ENCODE results near the gene C5orf46.
A peak's percentile ranks its signal among the peaks of the same experiment; 100 is the strongest.
"Not testable (repeated sequence)": the region's sequence is repeated elsewhere in the genome, so short reads cannot be mapped to it uniquely, and the experiment has no call there.

Gene C5orf46

DNA sequence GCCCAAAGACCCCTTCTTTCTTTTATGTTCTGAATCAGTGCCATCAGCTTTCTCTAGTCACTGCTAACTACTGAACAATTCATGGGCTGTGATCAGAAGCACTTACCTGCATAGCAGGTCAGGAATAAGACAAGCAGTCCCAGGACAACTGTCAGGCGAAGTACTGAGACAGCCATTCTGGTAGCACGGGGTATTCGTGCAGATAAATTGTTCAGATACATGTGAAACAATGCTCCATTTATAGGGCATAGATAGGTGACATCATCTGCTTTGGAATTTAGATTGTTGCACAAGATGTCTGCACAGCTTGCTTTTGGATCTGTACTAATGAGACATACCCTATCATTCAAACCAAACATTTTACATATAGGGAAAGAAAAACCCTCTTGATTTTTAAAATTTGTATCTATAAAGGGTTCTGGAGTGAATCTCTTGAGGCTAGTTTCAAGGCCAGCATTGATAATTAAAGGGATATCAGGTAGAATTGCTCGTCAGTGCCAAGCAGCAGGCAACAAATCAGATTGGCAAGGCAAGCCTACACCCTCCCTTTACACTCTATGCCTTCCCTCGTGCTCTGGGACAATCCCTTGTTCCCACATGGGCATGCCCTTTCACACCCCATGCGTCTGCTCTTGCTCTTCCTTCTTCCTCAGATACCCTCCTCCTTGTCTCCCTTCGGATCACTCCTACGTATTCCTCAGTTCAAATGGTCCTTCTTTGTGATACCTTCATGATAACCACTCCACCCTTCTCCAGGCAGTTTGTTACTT, at the start of gene C5orf46:
C5orf46 (minus strand) TSS at position 213 of the 770 bp plus-strand sequence; CDS start at position 176, 37 bp downstream.
- H3K27me3 ChIP-seq (ENCODE audit: insufficient read depth, low read length), result no peaks in the 10 kb centered on the region
- H3K4me1 ChIP-seq (ENCODE audit: insufficient read depth, low read length), result no peaks in the 10 kb centered on the region
- H3K4me3 ChIP-seq (ENCODE audit: low read length), result no peak within 1 kb of the TSS
- no peak within 1 kb of the TSS for H2AFZ ChIP-seq (ENCODE audit: low read depth, low read length)
- H3K36me3 ChIP-seq (ENCODE audit: insufficient read depth, low read length), result no peaks in the 10 kb centered on the region
- H3K9me3 ChIP-seq (ENCODE audit: low read length), result no peaks in the 10 kb centered on the region

DNA sequence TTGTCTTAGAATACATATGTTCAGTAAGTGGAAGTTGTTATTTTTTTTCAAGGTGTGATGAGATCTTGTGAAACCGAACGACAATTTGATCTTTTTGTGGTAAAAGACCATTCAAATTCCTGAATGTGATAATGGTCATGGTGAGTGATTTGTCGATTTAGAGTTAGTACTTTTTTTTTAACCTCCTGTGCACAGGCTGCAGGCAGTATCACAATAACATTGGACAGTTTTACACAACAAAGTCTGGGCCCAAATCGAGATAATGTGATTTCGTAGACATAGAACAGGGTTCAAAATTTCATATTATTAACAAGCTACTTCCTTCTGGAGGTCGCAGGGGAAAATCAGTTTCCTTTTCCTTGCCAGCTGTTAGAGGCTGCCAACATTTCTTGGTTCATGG, 48.6 kb upstream of the C5orf46 start:
- no peaks in the 10 kb centered on the region for H3K4me1 ChIP-seq (ENCODE audit: insufficient read depth, low read length)
- H2AFZ ChIP-seq (ENCODE audit: low read depth, low read length), result no peak overlapping the region
- H3K4me3 ChIP-seq (ENCODE audit: low read length), result no peak overlapping the region
- no peaks in the 10 kb centered on the region for H3K36me3 ChIP-seq (ENCODE audit: insufficient read depth, low read length)
- H3K27me3 ChIP-seq (ENCODE audit: insufficient read depth, low read length), result no peaks in the 10 kb centered on the region
- H3K9me3 ChIP-seq (ENCODE audit: low read length), result no peaks in the 10 kb centered on the region

GRCh38 chr5:147949711-147950573, 43.6 kb upstream of the C5orf46 start:
- Histone ChIP-seq H3K4me1 (ENCODE audit: insufficient read depth, low read length) (no peaks in the 10 kb centered on the region), H3K4me3 (ENCODE audit: low read length) (no peak overlapping the region), H3K27me3 (ENCODE audit: insufficient read depth, low read length) (no peaks in the 10 kb centered on the region), H2AFZ (ENCODE audit: low read depth, low read length) (no peak overlapping the region), H3K9me3 (ENCODE audit: low read length) (no peaks in the 10 kb centered on the region), H3K36me3 (ENCODE audit: insufficient read depth, low read length) (no peaks in the 10 kb centered on the region)

GRCh38 chr5:147946658-147947274, 40.4 kb upstream of the C5orf46 start:
- H3K4me3 ChIP-seq (ENCODE audit: low read length), result peak overlapping the region; percentile 29
- not testable (repeated sequence) for H3K27me3 ChIP-seq (ENCODE audit: insufficient read depth, low read length); H2AFZ ChIP-seq (ENCODE audit: low read depth, low read length); H3K36me3 ChIP-seq (ENCODE audit: insufficient read depth, low read length); H3K9me3 ChIP-seq (ENCODE audit: low read length); H3K4me1 ChIP-seq (ENCODE audit: insufficient read depth, low read length)

GRCh38 chr5:147939431-147940114, 33.2 kb upstream of the C5orf46 start:
- H2AFZ ChIP-seq (ENCODE audit: low read depth, low read length), result no peak overlapping the region
- H3K27me3 ChIP-seq (ENCODE audit: insufficient read depth, low read length), result no peaks in the 10 kb centered on the region
- no peaks in the 10 kb centered on the region for H3K36me3 ChIP-seq (ENCODE audit: insufficient read depth, low read length)
- no peaks in the 10 kb centered on the region for H3K4me1 ChIP-seq (ENCODE audit: insufficient read depth, low read length)
- no peak overlapping the region for H3K4me3 ChIP-seq (ENCODE audit: low read length)
- no peaks in the 10 kb centered on the region for H3K9me3 ChIP-seq (ENCODE audit: low read length)

- Histone ChIP-seq H3K4me1 (ENCODE audit: insufficient read depth, low read length) (no peaks in the 10 kb centered on the region), H3K27me3 (ENCODE audit: insufficient read depth, low read length) (peaks cover 3% of the 10 kb centered on the region), H2AFZ (ENCODE audit: low read depth, low read length) (no peak overlapping the region), H3K9me3 (ENCODE audit: low read length) (no peaks in the 10 kb centered on the region), H3K36me3 (ENCODE audit: insufficient read depth, low read length) (no peaks in the 10 kb centered on the region), H3K4me3 (ENCODE audit: low read length) (no peak overlapping the region)
Measured at GRCh38 chr5:147935032-147935431, 28.7 kb upstream of the C5orf46 start.

GRCh38 chr5:147930769-147931168, 24.4 kb upstream of the C5orf46 start:
- Histone ChIP-seq H2AFZ (ENCODE audit: low read depth, low read length) (no peak overlapping the region), H3K4me3 (ENCODE audit: low read length) (no peak overlapping the region), H3K9me3 (ENCODE audit: low read length) (no peaks in the 10 kb centered on the region), H3K27me3 (ENCODE audit: insufficient read depth, low read length) (peaks cover 6% of the 10 kb centered on the region), H3K36me3 (ENCODE audit: insufficient read depth, low read length) (no peaks in the 10 kb centered on the region), H3K4me1 (ENCODE audit: insufficient read depth, low read length) (no peaks in the 10 kb centered on the region)

- H3K36me3 ChIP-seq (ENCODE audit: insufficient read depth, low read length), result no peaks in the 10 kb centered on the region
- no peak overlapping the region for H2AFZ ChIP-seq (ENCODE audit: low read depth, low read length)
- no peak overlapping the region for H3K4me3 ChIP-seq (ENCODE audit: low read length)
- H3K27me3 ChIP-seq (ENCODE audit: insufficient read depth, low read length), result peaks cover 6% of the 10 kb centered on the region
- no peaks in the 10 kb centered on the region for H3K9me3 ChIP-seq (ENCODE audit: low read length)
- no peaks in the 10 kb centered on the region for H3K4me1 ChIP-seq (ENCODE audit: insufficient read depth, low read length)
Measured at GRCh38 chr5:147927901-147928300, 21.6 kb upstream of the C5orf46 start.

- Histone ChIP-seq H3K9me3 (ENCODE audit: low read length) (no peaks in the 10 kb centered on the region), H3K4me3 (ENCODE audit: low read length) (no peak overlapping the region), H3K27me3 (ENCODE audit: insufficient read depth, low read length) (peaks cover 3% of the 10 kb centered on the region), H3K36me3 (ENCODE audit: insufficient read depth, low read length) (no peaks in the 10 kb centered on the region), H2AFZ (ENCODE audit: low read depth, low read length) (no peak overlapping the region), H3K4me1 (ENCODE audit: insufficient read depth, low read length) (no peaks in the 10 kb centered on the region)
Measured at GRCh38 chr5:147925020-147925419, 18.7 kb upstream of the C5orf46 start.

DNA sequence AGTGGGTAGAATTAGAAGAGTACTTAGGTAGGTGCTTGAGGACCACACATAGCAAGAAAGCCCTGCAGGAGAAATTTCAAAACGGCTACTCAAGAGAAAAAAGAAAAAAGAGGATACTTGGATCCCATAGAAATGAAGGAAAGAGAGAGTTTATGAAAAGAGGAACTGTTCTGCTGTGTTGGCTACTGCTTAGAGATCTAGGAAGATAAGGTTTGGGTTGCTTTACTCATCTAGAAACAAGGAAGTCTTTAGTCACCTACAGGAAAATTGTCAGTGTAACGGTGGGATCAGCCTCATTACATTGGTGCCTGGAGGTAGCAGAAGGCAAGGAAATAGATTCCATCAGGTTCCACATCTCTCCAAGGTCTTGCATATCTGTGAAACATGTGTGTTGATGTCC, 14.8 kb upstream of the C5orf46 start:
- no peaks in the 10 kb centered on the region for H3K9me3 ChIP-seq (ENCODE audit: low read length)
- H3K4me1 ChIP-seq (ENCODE audit: insufficient read depth, low read length), result no peaks in the 10 kb centered on the region
- no peaks in the 10 kb centered on the region for H3K36me3 ChIP-seq (ENCODE audit: insufficient read depth, low read length)
- H2AFZ ChIP-seq (ENCODE audit: low read depth, low read length), result no peak overlapping the region
- H3K27me3 ChIP-seq (ENCODE audit: insufficient read depth, low read length), result no peaks in the 10 kb centered on the region
- H3K4me3 ChIP-seq (ENCODE audit: low read length), result no peak overlapping the region

GRCh38 chr5:147920420-147921030, 14.2 kb upstream of the C5orf46 start:
- Histone ChIP-seq H3K27me3 (ENCODE audit: insufficient read depth, low read length) (no peaks in the 10 kb centered on the region), H3K36me3 (ENCODE audit: insufficient read depth, low read length) (no peaks in the 10 kb centered on the region), H3K4me3 (ENCODE audit: low read length) (no peak overlapping the region), H2AFZ (ENCODE audit: low read depth, low read length) (no peak overlapping the region), H3K4me1 (ENCODE audit: insufficient read depth, low read length) (no peaks in the 10 kb centered on the region), H3K9me3 (ENCODE audit: low read length) (no peaks in the 10 kb centered on the region)

DNA sequence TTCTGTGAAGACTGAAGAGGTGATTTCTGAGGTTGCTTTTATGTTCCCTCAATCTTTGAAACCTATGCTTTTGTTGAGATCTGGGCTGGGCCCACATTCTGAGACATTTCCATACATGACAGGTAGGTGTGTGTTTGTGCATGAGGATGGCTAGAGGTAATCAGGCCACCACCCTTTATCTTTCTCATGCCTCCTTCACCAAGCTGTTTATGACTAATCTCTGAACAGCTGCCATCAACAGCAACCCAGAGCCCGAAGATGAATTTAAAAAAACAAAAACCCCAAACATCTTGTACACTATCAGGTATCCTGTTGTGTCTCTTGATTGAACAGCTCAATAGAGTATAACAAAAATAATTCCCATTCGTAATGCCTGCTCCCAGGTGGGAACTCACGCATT, 12.6 kb upstream of the C5orf46 start:
- Histone ChIP-seq H3K4me1 (ENCODE audit: insufficient read depth, low read length) (no peaks in the 10 kb centered on the region), H3K9me3 (ENCODE audit: low read length) (no peaks in the 10 kb centered on the region), H2AFZ (ENCODE audit: low read depth, low read length) (no peak overlapping the region), H3K36me3 (ENCODE audit: insufficient read depth, low read length) (no peaks in the 10 kb centered on the region), H3K4me3 (ENCODE audit: low read length) (no peak overlapping the region), H3K27me3 (ENCODE audit: insufficient read depth, low read length) (no peaks in the 10 kb centered on the region)
